GM12878 (cell line): ENCODE measurements around the gene CDH4. TPM values are rescaled to one million over a fixed set of nuclear protein-coding genes. Genes with fewer than 3 reads are reported as not detected.

Experiments
- ATAC-seq: fragments of 200-7000 bp; cut with Tn5 transposase; 3 replicates; pipeline ENCODE4 v1.9.1; 2020; ENCODE audit warnings: mild to moderate bottlenecking, moderate library complexity
- BruUV-seq: library from RNA; stranded (reverse); fragments of 400-500 nt; replicated peaks from 2 replicates; lab custom pipeline; 2021; lab: Mats Ljungman, UMichigan
- CTCF ChIA-PET: fragments of 300-600 bp; sonication (Branson Sonifier 250); formaldehyde crosslinking; extraction: SDS; loops from one replicate; lab custom pipeline; 2021; ENCODE audit warnings: inconsistent platforms; lab: Yijun Ruan, JAX
- POLR2A ChIA-PET: fragments of 350-600 bp; formaldehyde crosslinking; extraction: SDS; loops from one replicate; lab custom pipeline; 2021; ENCODE audit warnings: inconsistent platforms; lab: Charles Lee
- RAD21 ChIA-PET: fragments of 300-600 bp; sonication (Branson Sonifier 250); formaldehyde crosslinking; loops from one replicate; lab custom pipeline; 2023; ENCODE audit warnings: antibody characterized with exemption; ENCODE audit not compliant: unreplicated experiment; lab: Charles Lee
- SMC1A ChIA-PET: fragments of 300-600 bp; sonication (Branson Sonifier 250); formaldehyde crosslinking; loops from one replicate; lab custom pipeline; 2023; ENCODE audit not compliant: unreplicated experiment, uncharacterized antibody; lab: Charles Lee
- DNase-seq: peaks from one replicate; pipeline ENCODE4 v3.0.0-alpha.2; 2011; ENCODE audit warnings: low read depth, low spot score
- FAIRE-seq: peaks from 3 replicates; lab custom pipeline; 2011; peaks lifted over from hg19 to GRCh38; lab: Jason Lieb, UNC
- H2AFZ ChIP-seq: 2 replicates; pipeline ENCODE4 v1.6.0; 2011; ENCODE audit warnings: low read depth, low read length, control low read depth; ENCODE audit not compliant: control insufficient read depth
- H3K27ac ChIP-seq: 2 replicates; pipeline ENCODE4 v1.5.1; 2011; ENCODE audit warnings: control low read depth; ENCODE audit not compliant: control insufficient read depth, insufficient read depth
- H3K27me3 ChIP-seq, 2 experiments: replicated peaks in 1 of 2; 2 replicates each; pipeline versions ENCODE4 v1.6.0 to v1.6.1; 2011; ENCODE audit warnings: low read length in 1 of 2; ENCODE audit not compliant: control insufficient read depth in 2 of 2, insufficient read depth in 2 of 2
- H3K36me3 ChIP-seq, 2 experiments: 2 replicates each; pipeline ENCODE4 v1.5.1; 2011; ENCODE audit warnings: low read length in 1 of 2; ENCODE audit not compliant: control insufficient read depth in 2 of 2, insufficient read depth in 2 of 2
- H3K4me1 ChIP-seq: 2 replicates; pipeline ENCODE4 v1.6.1; 2011; ENCODE audit warnings: mild to moderate bottlenecking, low read length, moderate library complexity, mixed read lengths; ENCODE audit not compliant: control insufficient read depth, insufficient read depth
- H3K4me2 ChIP-seq: 2 replicates; pipeline ENCODE4 v1.6.0; 2011; ENCODE audit warnings: control low read depth; ENCODE audit not compliant: control insufficient read depth, insufficient read depth
- H3K4me3 ChIP-seq: fragments of 200-600 bp; sonication (generic); 2 replicates; pipeline ENCODE4 v1.5.1; 2016
- H3K79me2 ChIP-seq: 2 replicates; pipeline ENCODE4 v1.6.0; 2011; ENCODE audit warnings: low read length; ENCODE audit not compliant: control insufficient read depth, insufficient read depth
- H3K9ac ChIP-seq: 2 replicates; pipeline ENCODE4 v1.8.0; 2011; ENCODE audit warnings: low read length, control low read depth, mixed read lengths; ENCODE audit not compliant: control insufficient read depth, insufficient read depth
- H3K9me3 ChIP-seq: replicated peaks from 3 replicates; pipeline ENCODE4 v1.5.1; 2011; ENCODE audit warnings: mild to moderate bottlenecking, low read length; ENCODE audit not compliant: control insufficient read depth, insufficient read depth
- H4K20me1 ChIP-seq: 2 replicates; pipeline ENCODE4 v1.6.0; 2011; ENCODE audit not compliant: control insufficient read depth, insufficient read depth
- HDAC2 ChIP-seq: fragments of 200-600 bp; sonication (generic); IDR thresholded peaks from 2 replicates; pipeline ENCODE4 v1.6.1; 2017
- WGBS: methylation state at CpG from one replicate; pipeline ENCODE4 v1.1.6; 2016; ENCODE audit warnings: low lambda C conversion rate; ENCODE audit not compliant: insufficient replicate concordance, insufficient coverage; ENCODE audit errors: missing lambda C conversion rate; 5-methylcytosine and 5-hydroxymethylcytosine counted together
- in situ Hi-C: fragments of 300-500 bp; cut with MboI; formaldehyde crosslinking; loops from 9 replicates; pipeline ENCODE4 v1.14.3; 2018; ENCODE audit warnings: mixed read lengths
- intact Hi-C: fragments of 100-400 bp; cut with micrococcal nuclease; formaldehyde crosslinking; loops from one replicate; pipeline ENCODE4 v1.14.2; 2022; ENCODE audit not compliant: unreplicated experiment
- polyA plus RNA-seq, 11 experiments: library from polyadenylated mRNA; depleted of rRNA in 4 of 11; unstranded in 6 of 11; stranded (reverse) in 5 of 11; fragments of >200 nt; fragmentation: Nextera tagmentation in 4 of 11; fragmentation: Illumina TruSeq in 1 of 11; extraction: Ambion mirVana in 4 of 11; extraction: Trizol in 1 of 11; gene quantifications; 1 replicate in 1 of 11; 2 replicates in 10 of 11; pipeline versions ENCODE4 v1.2.1 to v1.2.3, GENCODE V29; 2011 to 2016; ENCODE audit warnings: inconsistent platforms in 2 of 11, missing spikeins in 2 of 11, low read depth in 1 of 11
- total RNA-seq, 4 experiments: library from RNA; depleted of rRNA in 3 of 4; stranded (reverse); fragments of >200 nt in 3 of 4; fragmentation: Illumina TruSeq in 1 of 4; extraction: Trizol in 1 of 4; gene quantifications; 2 replicates each; pipeline versions ENCODE4 v1.2.1 to v1.2.3, GENCODE V29; 2013 to 2021
- TF ChIP-seq, protein P1 (sequence below): fragments of 450-650 bp; formaldehyde crosslinking; IDR thresholded peaks from 2 replicates; pipeline ENCODE4 v1.5.0; 2022; ENCODE audit warnings: mild to moderate bottlenecking, missing genetic modification characterization
- TF ChIP-seq, protein P2 (sequence below): IDR thresholded peaks from 2 replicates; pipeline ENCODE4 v1.6.1; 2012; ENCODE audit warnings: mild to moderate bottlenecking, low read depth, low read length

Gene CDH4
- total and polyA plus RNA-seq, 10 of the 15 experiments (the other 5 are each of a cell fraction or from before 2014, with no cell fraction given) = not detected

DNA sequence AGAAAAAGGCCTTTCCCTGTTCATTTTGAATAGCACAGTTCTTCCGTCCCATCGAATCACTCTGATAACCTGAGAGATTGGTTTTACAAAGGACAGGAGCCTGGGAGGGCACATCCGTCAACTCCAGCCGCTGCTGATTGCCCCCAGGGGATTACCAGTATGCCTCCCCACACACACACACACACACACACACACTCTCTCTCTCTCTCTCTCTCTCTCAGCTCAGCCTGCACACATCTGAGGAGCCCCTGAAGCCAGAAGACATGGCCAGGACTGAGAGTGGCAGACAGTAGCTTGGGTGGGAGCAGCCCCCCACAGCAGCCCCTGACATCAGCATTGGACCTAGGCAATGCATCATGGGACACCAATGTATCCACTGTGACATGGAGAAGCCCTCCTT is 13.2 kb upstream of the CDH4 start (continued):
- TF ChIP-seq, protein P1, sequence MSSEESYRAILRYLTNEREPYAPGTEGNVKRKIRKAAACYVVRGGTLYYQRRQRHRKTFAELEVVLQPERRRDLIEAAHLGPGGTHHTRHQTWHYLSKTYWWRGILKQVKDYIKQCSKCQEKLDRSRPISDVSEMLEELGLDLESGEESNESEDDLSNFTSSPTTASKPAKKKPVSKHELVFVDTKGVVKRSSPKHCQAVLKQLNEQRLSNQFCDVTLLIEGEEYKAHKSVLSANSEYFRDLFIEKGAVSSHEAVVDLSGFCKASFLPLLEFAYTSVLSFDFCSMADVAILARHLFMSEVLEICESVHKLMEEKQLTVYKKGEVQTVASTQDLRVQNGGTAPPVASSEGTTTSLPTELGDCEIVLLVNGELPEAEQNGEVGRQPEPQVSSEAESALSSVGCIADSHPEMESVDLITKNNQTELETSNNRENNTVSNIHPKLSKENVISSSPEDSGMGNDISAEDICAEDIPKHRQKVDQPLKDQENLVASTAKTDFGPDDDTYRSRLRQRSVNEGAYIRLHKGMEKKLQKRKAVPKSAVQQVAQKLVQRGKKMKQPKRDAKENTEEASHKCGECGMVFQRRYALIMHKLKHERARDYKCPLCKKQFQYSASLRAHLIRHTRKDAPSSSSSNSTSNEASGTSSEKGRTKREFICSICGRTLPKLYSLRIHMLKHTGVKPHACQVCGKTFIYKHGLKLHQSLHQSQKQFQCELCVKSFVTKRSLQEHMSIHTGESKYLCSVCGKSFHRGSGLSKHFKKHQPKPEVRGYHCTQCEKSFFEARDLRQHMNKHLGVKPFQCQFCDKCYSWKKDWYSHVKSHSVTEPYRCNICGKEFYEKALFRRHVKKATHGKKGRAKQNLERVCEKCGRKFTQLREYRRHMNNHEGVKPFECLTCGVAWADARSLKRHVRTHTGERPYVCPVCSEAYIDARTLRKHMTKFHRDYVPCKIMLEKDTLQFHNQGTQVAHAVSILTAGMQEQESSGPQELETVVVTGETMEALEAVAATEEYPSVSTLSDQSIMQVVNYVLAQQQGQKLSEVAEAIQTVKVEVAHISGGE (CRISPR knock-in tag) = no peak

DNA sequence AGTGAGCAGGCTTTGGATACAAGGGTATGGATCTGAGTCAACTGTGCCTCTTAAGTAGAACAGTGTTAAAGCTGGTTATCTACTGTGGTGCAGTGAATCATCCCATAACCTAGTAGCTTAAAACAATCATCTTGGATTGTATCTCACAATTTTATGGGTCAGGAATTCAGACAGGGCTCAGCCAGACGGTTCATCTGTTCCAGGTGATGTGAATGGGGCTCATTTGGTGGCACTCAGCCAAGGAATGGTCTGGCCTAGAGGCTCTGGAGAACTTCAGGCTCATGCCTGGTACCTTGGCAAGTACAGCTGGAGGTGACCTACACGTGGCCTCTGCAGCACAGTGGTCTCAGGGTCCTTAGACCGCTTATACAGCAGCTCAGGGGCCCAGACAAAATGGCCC is 11.2 kb upstream of the CDH4 start:
- Histone ChIP-seq H3K79me2 (no peaks in the 10 kb centered on the region), H3K4me3 (no peak overlapping the region), H3K4me1 (no peaks in the 10 kb centered on the region), H2AFZ (no peak overlapping the region), H3K27me3 (no peaks in the 10 kb centered on the region), H4K20me1 (no peaks in the 10 kb centered on the region), H3K27ac (no peak overlapping the region), H3K4me2 (no peak overlapping the region), H3K36me3 (no peaks in the 10 kb centered on the region), H3K9me3 (no peaks in the 10 kb centered on the region; the same call in 2 of the 3 replicates), H3K9ac (no peak overlapping the region)
- WGBS = 6% methylated on average over 3 of the region's 3 CpGs
- POLR2A ChIA-PET = no interaction called here
- intact Hi-C loops (no loop called here), in situ Hi-C loops (no loop called here)
- RAD21 ChIA-PET = no interaction called here
- no peak for TF ChIP-seq HDAC2
- TF ChIP-seq, protein P2, sequence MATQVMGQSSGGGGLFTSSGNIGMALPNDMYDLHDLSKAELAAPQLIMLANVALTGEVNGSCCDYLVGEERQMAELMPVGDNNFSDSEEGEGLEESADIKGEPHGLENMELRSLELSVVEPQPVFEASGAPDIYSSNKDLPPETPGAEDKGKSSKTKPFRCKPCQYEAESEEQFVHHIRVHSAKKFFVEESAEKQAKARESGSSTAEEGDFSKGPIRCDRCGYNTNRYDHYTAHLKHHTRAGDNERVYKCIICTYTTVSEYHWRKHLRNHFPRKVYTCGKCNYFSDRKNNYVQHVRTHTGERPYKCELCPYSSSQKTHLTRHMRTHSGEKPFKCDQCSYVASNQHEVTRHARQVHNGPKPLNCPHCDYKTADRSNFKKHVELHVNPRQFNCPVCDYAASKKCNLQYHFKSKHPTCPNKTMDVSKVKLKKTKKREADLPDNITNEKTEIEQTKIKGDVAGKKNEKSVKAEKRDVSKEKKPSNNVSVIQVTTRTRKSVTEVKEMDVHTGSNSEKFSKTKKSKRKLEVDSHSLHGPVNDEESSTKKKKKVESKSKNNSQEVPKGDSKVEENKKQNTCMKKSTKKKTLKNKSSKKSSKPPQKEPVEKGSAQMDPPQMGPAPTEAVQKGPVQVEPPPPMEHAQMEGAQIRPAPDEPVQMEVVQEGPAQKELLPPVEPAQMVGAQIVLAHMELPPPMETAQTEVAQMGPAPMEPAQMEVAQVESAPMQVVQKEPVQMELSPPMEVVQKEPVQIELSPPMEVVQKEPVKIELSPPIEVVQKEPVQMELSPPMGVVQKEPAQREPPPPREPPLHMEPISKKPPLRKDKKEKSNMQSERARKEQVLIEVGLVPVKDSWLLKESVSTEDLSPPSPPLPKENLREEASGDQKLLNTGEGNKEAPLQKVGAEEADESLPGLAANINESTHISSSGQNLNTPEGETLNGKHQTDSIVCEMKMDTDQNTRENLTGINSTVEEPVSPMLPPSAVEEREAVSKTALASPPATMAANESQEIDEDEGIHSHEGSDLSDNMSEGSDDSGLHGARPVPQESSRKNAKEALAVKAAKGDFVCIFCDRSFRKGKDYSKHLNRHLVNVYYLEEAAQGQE = no peak
- FAIRE-seq (no peak), DNase-seq (no peak), ATAC-seq (no peak)
- BruUV-seq = no TSS peak
- SMC1A ChIA-PET = no interaction called here
- CTCF ChIA-PET = interaction anchor here (2.3 kb wide), 1 partner anchor 12 kb away, joined by 6 read pairs; no protein-coding TSS in a partner anchor
